Left ventricle myocardium inferior (tissue), 1 donor: ENCODE results near the gene ATP6V0D1. TPM values are rescaled to one million over a fixed set of nuclear protein-coding genes. Genes with fewer than 3 reads are reported as not detected.

ENCODE experiments used
- DNase-seq: peaks from one replicate; pipeline ENCODE4 v3.0.0-alpha.2; 2020
- H3K27ac ChIP-seq: fragments of 200-600 bp; replicated peaks from 2 replicates; pipeline ENCODE4 v1.8.0; 2021
- H3K27me3 ChIP-seq: fragments of 200-600 bp; 2 replicates; pipeline ENCODE4 v1.8.0; 2021; ENCODE audit warnings: low read depth
- H3K36me3 ChIP-seq: fragments of 200-600 bp; 2 replicates; pipeline ENCODE4 v1.8.0; 2021
- H3K4me1 ChIP-seq: fragments of 200-600 bp; 2 replicates; pipeline ENCODE4 v1.8.0; 2021
- H3K4me3 ChIP-seq: fragments of 200-600 bp; 2 replicates; pipeline ENCODE4 v1.8.0; 2021; ENCODE audit warnings: mild to moderate bottlenecking, moderate library complexity
- H3K9me3 ChIP-seq: fragments of 200-600 bp; replicated peaks from 2 replicates; pipeline ENCODE4 v1.8.0; 2021
- intact Hi-C: fragments of 100-400 bp; cut with micrococcal nuclease; formaldehyde crosslinking; loops from one replicate; pipeline ENCODE4 v1.11.0; 2022
- total RNA-seq: library from RNA; stranded (reverse); fragmentation: NEBNext Ultra II Directional; extraction: Animal tissue kit (Norgen Biotek cat#: 25700); gene quantifications from one replicate; pipeline ENCODE4 v1.2.1, GENCODE V29; 2021
- TF ChIP-seq, protein P1 (sequence below): fragments of 200-600 bp; IDR thresholded peaks from 2 replicates; pipeline ENCODE4 v1.8.0; 2021; ENCODE audit warnings: antibody characterized with exemption, mild to moderate bottlenecking, borderline replicate concordance
- donor health status: DM: no; HTN: yes; CAD: no; lungs with severe emphysema.

ATP6V0D1 gene
- total RNA-seq, 1 donor from 2014 or later, result 65.8 TPM

DNA sequence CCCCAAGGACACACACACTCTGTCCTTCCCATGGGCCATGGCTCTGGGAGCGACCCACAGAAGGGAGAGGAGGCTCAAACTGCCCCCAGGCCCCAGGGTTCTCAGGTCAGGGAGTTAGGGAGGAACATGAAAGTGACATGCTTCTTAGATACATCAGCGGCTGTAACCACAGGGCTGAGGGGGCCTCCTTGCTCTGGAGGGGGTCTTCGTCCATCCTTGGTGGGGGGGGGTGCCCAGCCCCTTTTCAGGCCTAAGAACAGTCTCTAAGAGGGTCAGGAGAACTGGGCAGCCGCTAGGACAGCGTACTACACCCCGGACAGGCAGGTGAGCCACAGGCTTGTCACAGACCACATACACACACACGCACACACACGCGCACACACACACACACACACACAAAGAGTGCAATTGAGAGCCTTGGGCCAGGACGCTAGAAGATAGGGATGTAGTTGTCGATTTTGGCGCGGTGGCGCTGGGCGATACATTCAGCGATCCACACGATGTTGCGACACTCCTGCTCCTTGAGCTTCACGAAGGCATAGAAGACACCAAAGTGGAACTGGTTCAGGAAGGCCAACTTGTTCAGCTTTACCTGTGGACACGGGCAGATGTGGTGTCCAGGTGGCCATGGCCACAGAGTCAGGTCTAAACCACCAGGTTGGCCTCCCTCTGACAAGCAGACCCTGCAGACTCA lies 42.7 kb downstream of the ATP6V0D1 start:
- TF ChIP-seq, protein P1, sequence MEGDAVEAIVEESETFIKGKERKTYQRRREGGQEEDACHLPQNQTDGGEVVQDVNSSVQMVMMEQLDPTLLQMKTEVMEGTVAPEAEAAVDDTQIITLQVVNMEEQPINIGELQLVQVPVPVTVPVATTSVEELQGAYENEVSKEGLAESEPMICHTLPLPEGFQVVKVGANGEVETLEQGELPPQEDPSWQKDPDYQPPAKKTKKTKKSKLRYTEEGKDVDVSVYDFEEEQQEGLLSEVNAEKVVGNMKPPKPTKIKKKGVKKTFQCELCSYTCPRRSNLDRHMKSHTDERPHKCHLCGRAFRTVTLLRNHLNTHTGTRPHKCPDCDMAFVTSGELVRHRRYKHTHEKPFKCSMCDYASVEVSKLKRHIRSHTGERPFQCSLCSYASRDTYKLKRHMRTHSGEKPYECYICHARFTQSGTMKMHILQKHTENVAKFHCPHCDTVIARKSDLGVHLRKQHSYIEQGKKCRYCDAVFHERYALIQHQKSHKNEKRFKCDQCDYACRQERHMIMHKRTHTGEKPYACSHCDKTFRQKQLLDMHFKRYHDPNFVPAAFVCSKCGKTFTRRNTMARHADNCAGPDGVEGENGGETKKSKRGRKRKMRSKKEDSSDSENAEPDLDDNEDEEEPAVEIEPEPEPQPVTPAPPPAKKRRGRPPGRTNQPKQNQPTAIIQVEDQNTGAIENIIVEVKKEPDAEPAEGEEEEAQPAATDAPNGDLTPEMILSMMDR, result no peak
- Histone ChIP-seq H3K9me3 (no peaks in the 10 kb centered on the region), H3K27me3 (no peaks in the 10 kb centered on the region), H3K4me3 (no peak overlapping the region), H3K4me1 (peaks cover 27% of the 10 kb centered on the region), H3K27ac (no peak overlapping the region), H3K36me3 (peaks cover 35% of the 10 kb centered on the region)
- no peak for DNase-seq
- intact Hi-C loops, result no loop called here

DNA sequence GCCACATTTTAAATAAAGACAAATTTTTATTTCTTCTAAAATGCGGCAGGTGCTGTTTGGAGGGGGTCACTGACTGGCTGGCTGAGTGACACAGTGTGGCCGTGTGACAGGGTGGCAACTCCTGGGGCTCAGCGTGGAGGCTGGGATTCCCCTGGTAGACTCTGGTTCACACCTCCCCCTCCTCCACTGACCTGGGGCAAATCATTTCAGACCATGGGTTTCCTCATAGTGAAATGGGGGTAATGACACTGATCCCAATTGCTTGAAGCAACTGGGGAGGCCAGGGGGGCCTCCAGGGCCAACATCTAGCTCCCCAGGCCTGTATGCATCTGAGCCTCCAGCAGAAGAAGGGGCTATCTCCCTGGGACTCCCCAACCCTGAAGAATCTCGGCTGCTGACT lies 43.4 kb downstream of the ATP6V0D1 start:
- intact Hi-C loops, result no loop called here
- H3K9me3 ChIP-seq, result no peaks in the 10 kb centered on the region
- H3K36me3 ChIP-seq, result peaks cover 35% of the 10 kb centered on the region
- no peaks in the 10 kb centered on the region for H3K27me3 ChIP-seq
- H3K27ac ChIP-seq, result no peak overlapping the region
- TF ChIP-seq, protein P1, result no peak
- no peak for DNase-seq
- H3K4me3 ChIP-seq, result no peak overlapping the region
- peaks cover 20% of the 10 kb centered on the region for H3K4me1 ChIP-seq

DNA sequence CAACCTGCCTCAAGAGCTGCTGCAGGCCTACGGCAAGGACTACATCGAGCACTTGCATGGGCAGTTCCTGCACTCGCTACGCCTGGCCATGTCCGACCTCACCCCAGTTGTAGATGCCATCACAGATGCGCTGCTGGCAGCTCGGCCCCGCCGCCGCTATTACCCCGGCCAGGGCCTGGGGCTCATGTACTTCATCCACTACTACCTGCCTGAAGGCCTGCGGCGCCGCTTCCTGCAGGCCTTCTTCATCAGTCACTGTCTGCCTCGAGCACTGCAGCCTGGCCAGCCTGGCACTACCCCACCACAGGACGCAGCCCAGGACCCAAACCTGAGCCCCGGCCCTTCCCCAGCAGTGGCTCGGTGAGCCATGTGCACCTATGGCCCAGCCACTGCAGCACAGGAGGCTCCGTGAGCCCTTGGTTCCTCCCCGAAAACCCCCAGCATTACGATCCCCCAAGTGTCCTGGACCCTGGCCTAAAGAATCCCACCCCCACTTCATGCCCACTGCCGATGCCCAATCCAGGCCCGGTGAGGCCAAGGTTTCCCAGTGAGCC lies 44.2 kb downstream of the ATP6V0D1 start:
- Histone ChIP-seq H3K27ac (no peak overlapping the region), H3K4me1 (peaks cover 18% of the 10 kb centered on the region), H3K27me3 (peaks cover 1% of the 10 kb centered on the region), H3K36me3 (peaks cover 35% of the 10 kb centered on the region), H3K9me3 (no peaks in the 10 kb centered on the region), H3K4me3 (no peak overlapping the region)
- DNase-seq, result no peak
- intact Hi-C loops, result no loop called here
- TF ChIP-seq, protein P1, result no peak

DNA sequence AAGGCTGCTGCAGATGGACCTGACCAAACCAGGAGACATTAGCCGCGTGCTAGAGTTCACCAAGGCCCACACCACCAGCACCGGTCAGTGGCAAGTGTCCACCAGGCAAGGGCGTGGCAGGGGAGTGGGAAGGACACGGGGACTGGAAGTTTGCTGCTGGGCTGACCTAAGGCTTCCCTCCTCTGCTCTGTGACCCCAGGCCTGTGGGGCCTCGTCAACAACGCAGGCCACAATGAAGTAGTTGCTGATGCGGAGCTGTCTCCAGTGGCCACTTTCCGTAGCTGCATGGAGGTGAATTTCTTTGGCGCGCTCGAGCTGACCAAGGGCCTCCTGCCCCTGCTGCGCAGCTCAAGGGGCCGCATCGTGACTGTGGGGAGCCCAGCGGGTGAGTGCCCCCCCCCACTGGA lies 45.2 kb downstream of the ATP6V0D1 start:
- intact Hi-C loops, result no loop called here
- no peak overlapping the region for H3K4me3 ChIP-seq
- H3K27ac ChIP-seq, result no peak overlapping the region
- TF ChIP-seq, protein P1, result no peak
- no peak for DNase-seq
- H3K36me3 ChIP-seq, result peaks cover 35% of the 10 kb centered on the region
- H3K4me1 ChIP-seq, result peaks cover 15% of the 10 kb centered on the region
- H3K27me3 ChIP-seq, result peaks cover 6% of the 10 kb centered on the region
- H3K9me3 ChIP-seq, result no peaks in the 10 kb centered on the region

DNA sequence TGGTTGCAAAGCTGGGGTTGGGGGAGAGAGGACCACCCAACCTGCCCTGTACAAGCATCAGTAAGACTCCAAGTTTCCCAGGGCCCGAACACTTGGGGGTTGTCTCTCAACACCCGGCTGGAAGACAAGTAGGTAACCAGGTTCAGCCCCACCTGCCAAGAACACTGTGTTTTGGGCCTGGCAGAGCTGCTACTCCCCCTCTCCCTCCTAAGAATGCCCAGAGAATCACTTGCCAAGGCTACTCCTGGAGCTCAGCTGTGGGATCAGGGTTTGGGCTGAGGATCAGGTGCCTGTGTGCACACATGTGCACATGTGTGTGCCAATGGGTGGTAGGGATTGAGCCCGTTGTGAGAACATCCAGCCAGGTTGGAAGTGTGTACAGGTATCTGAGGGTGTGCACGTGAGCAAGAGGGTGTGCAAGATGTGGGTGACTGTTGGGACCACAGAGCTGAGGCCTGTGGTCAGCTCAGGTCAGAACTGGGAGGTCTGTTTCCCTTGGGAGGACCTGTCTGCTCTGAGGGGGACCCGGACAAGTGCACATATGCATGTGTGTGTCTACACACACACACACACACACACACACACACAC lies 47.7 kb downstream of the ATP6V0D1 start:
- Histone ChIP-seq H3K27ac (no peak overlapping the region), H3K27me3 (peaks cover 24% of the 10 kb centered on the region), H3K4me1 (peaks cover 36% of the 10 kb centered on the region), H3K36me3 (peaks cover 15% of the 10 kb centered on the region), H3K4me3 (no peak overlapping the region), H3K9me3 (no peaks in the 10 kb centered on the region)
- TF ChIP-seq, protein P1, result no peak
- intact Hi-C loops, result no loop called here
- DNase-seq, result no peak
